ENCODE data around the gene C6.
"Not testable (repeated sequence)": the region's sequence is repeated elsewhere in the genome, so short reads cannot be mapped to it uniquely, and the experiment has no call there.

The C6 gene

GRCh38 chr5:41213340-41213739 lies at the start of gene C6:
Gene C6 (minus strand): TSS chr5:41213532. CDS start chr5:41203230, 10,302 bp downstream.
- no peak for DNase-seq (ENCODE audit: low spot score)

- no peak for DNase-seq (ENCODE audit: low spot score)
Measured at GRCh38 chr5:41256400-41256799, 43.1 kb upstream of the C6 start.

GRCh38 chr5:41253109-41253508 lies 39.8 kb upstream of the C6 start:
- no peak for DNase-seq (ENCODE audit: low spot score)

- no peak for DNase-seq (ENCODE audit: low spot score)
Measured at GRCh38 chr5:41252036-41252435, 38.7 kb upstream of the C6 start.

- DNase-seq (ENCODE audit: low spot score), result no peak
Measured at GRCh38 chr5:41250351-41250987, 37.1 kb upstream of the C6 start.

GRCh38 chr5:41247135-41247534 lies 33.8 kb upstream of the C6 start:
- no peak for DNase-seq (ENCODE audit: low spot score)

- peak; percentile 46 for DNase-seq (ENCODE audit: low spot score)
Measured at GRCh38 chr5:41246376-41246775, 33.0 kb upstream of the C6 start.

GRCh38 chr5:41243558-41243957 lies 30.2 kb upstream of the C6 start:
- DNase-seq (ENCODE audit: low spot score), result no peak

- no peak for DNase-seq (ENCODE audit: low spot score)
Measured at GRCh38 chr5:41240985-41241384, 27.7 kb upstream of the C6 start.

DNA sequence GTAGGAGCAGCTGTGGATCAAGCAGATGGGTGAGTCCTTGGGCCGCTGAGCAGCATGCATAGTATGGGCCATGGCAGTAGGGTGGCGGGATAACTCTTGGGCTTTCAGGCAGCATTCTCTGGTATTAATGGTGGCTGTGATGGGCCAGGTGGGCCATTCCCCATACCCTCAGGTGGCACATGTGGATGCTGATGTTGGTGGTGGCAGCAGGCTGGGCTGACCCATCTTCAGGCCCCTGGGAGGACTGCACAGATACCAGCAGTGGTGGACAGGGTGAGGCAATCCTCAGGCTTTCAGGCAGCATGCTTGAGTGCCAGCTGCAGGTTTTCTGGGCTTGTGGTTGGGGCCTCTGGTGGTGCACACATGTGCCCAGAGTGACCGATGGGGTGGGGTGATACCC lies 27.1 kb upstream of the C6 start:
- no peak for DNase-seq (ENCODE audit: low spot score)

GRCh38 chr5:41234475-41234874 lies 21.1 kb upstream of the C6 start:
- no peak for DNase-seq (ENCODE audit: low spot score)

GRCh38 chr5:41232797-41233196 lies 19.5 kb upstream of the C6 start:
- DNase-seq (ENCODE audit: low spot score), result no peak

DNA sequence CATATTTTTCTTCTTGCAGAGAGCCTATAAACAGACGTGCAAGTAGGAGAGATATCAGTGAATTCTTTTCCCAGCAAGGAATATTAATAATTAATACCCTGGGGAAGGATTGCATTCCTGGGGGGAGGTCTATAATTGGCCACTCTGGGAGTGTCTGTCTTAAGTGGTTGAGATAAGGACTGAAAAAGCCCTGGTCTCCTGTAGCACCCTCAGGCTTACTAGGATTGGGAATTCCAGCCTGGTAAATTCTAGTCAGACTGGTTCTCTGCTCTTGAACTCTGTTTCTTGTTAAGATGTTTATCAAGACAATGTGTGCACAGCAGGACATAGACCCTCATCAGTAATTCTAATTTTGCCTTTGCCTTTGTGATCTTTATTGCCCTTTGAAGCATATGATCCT lies 16.9 kb upstream of the C6 start:
- not testable (repeated sequence) for DNase-seq (ENCODE audit: low spot score)

GRCh38 chr5:41223962-41224361 lies 10.6 kb upstream of the C6 start:
- no peak for DNase-seq (ENCODE audit: low spot score)

- DNase-seq (ENCODE audit: low spot score), result no peak
Measured at GRCh38 chr5:41219658-41220269, 6.4 kb upstream of the C6 start.

- DNase-seq (ENCODE audit: low spot score), result no peak
Measured at GRCh38 chr5:41218929-41219657, 5.8 kb upstream of the C6 start.

- DNase-seq (ENCODE audit: low spot score), result no peak
Measured at GRCh38 chr5:41214182-41214581, 850 bp upstream of the C6 start.

DNA sequence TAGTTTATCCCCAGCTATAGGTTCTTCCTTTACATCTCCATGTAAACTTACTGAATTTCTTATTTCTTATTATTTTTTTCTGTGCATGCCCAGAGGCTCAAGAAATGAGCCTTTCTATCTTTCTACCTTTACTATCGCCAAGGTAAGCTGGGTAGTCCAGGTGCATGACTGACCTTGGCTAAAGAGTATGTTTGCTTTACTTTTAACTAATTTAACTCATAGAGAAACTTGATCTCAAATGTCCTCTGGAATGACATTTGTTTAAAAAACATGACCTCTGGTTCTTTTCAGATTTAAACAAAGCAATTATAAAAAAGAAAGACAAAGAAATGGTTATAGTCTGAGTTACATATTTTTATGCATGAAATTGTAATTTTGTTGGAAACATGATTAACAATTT lies 397 bp downstream of the C6 start:
- DNase-seq (ENCODE audit: low spot score), result no peak

DNA sequence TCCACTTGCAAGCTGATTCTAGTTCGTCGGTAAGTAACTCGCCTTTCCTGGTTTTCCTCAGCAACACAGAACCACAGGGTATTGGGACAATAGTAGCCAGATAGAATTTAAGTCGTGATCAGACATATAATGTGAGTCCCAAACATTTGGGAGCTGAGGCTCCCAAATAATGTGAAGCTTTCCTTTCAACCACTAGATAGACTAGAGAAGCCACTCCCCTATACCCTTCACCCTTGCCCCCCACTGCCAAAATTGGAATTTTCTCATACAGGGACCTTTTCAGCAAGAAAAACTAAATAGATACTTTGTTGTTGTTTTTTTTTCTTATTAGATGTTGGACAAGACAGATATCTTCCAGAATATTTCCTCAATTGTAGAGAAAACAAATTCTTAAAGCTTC lies 1.9 kb downstream of the C6 start:
- no peak for DNase-seq (ENCODE audit: low spot score)

- not testable (repeated sequence) for DNase-seq (ENCODE audit: low spot score)
Measured at GRCh38 chr5:41205475-41205874, 7.9 kb downstream of the C6 start.

- DNase-seq (ENCODE audit: low spot score), result no peak
Measured at GRCh38 chr5:41203033-41203432, 10.3 kb downstream of the C6 start.

- no peak for DNase-seq (ENCODE audit: low spot score)
Measured at GRCh38 chr5:41201082-41201772, 12.1 kb downstream of the C6 start.

GRCh38 chr5:41200506-41200905 lies 12.8 kb downstream of the C6 start:
- no peak for DNase-seq (ENCODE audit: low spot score)
